Natural killer cell (primary cell): ENCODE results near the gene ASB6. TPM values are rescaled to one million over a fixed set of nuclear protein-coding genes. Genes with fewer than 3 reads are reported as not detected.

Source experiments
- ATAC-seq, 3 donors: fragments of 150-1000 bp in 2 of 3; fragments of 200-7000 bp in 1 of 3; cut with Tn5 transposase; 1 replicate in 1 of 3; 2 replicates in 2 of 3; pipeline ENCODE4 v1.10.0; 2021; ENCODE audit warnings: mild to moderate bottlenecking in 2 of 3, moderate library complexity in 2 of 3
- DNase-seq, 2 donors: peaks; one replicate each; pipeline versions ENCODE4 v3.0.0 to v3.0.0-alpha.2; 2013 to 2021; ENCODE audit warnings: mixed read lengths in 1 of 2
- H3K27ac ChIP-seq: one replicate; pipeline ENCODE4 v1.5.1; 2013; ENCODE audit warnings: mild to moderate bottlenecking, low read length
- H3K27me3 ChIP-seq: one replicate; pipeline ENCODE4 v1.6.1; 2013; ENCODE audit warnings: low read length; ENCODE audit not compliant: control insufficient read depth, insufficient read depth
- H3K36me3 ChIP-seq: one replicate; pipeline ENCODE4 v1.6.1; 2013; ENCODE audit warnings: low read length; ENCODE audit not compliant: control insufficient read depth, insufficient read depth
- H3K4me1 ChIP-seq: one replicate; pipeline ENCODE4 v1.6.1; 2013; ENCODE audit warnings: low read length; ENCODE audit not compliant: control insufficient read depth, insufficient read depth
- H3K4me3 ChIP-seq: one replicate; pipeline ENCODE4 v1.5.1; 2013; ENCODE audit warnings: low read length
- H3K9me3 ChIP-seq: one replicate; pipeline ENCODE4 v1.6.1; 2013; ENCODE audit warnings: low read length; ENCODE audit not compliant: control insufficient read depth, insufficient read depth
- H3K27ac Mint-ChIP-seq, 2 donors: one replicate each; pipeline ENCODE4 v1.8.0; 2022; ENCODE audit warnings: mild to moderate bottlenecking in 2 of 2, mixed read lengths in 2 of 2, moderate library complexity in 1 of 2
- H3K27me3 Mint-ChIP-seq, 2 donors: one replicate each; pipeline ENCODE4 v1.8.0; 2022; ENCODE audit warnings: low read depth in 2 of 2, mixed read lengths in 2 of 2
- H3K36me3 Mint-ChIP-seq: one replicate; pipeline ENCODE4 v1.8.0; 2022; ENCODE audit warnings: mixed read lengths
- H3K4me1 Mint-ChIP-seq, 2 donors: one replicate each; pipeline ENCODE4 v1.8.0; 2022; ENCODE audit warnings: mixed read lengths in 2 of 2
- H3K4me3 Mint-ChIP-seq: one replicate; pipeline ENCODE4 v1.8.0; 2022; ENCODE audit warnings: mild to moderate bottlenecking, moderate library complexity, mixed read lengths
- H3K9me3 Mint-ChIP-seq, 2 donors: one replicate each; pipeline ENCODE4 v1.8.0; 2022; ENCODE audit warnings: mixed read lengths in 2 of 2
- CTCF ChIP-seq: fragments of 200-600 bp; IDR thresholded peaks from one replicate; pipeline ENCODE4 v1.8.0; 2022; ENCODE audit warnings: antibody characterized with exemption
- WGBS: methylation state at CpG from one replicate; pipeline ENCODE4 v1.1.7; 2013; ENCODE audit warnings: missing lambda C conversion rate; ENCODE audit not compliant: insufficient coverage; 5-methylcytosine and 5-hydroxymethylcytosine counted together
- intact Hi-C: fragments of 100-400 bp; cut with micrococcal nuclease; formaldehyde crosslinking; loops from one replicate; pipeline ENCODE4 v1.14.2; 2022
- total RNA-seq, 4 donors: library from RNA; stranded (reverse); fragments of 120-200 nt in 1 of 4; gene quantifications; one replicate each; pipeline versions ENCODE4 v1.2.3 to v1.2.4, GENCODE V29; 2013 to 2022

Gene ASB6
- total RNA-seq, 3 donors from 2014 or later (not counting 1 experiment from before 2014, with no cell fraction given), result 21.9 to 35.4 (median 32.4) TPM

- ATAC-seq, result no peak
- DNase-seq, result no peak
- no peak overlapping the region for H3K27ac Mint-ChIP-seq
- H3K27me3 ChIP-seq, result no peaks in the 10 kb centered on the region
- H3K27me3 Mint-ChIP-seq, result peaks cover 4 to 9% of the 10 kb centered on the region in 2 donors
- TF ChIP-seq CTCF, result no peak
- intact Hi-C loops, result no loop called here
- H3K36me3 Mint-ChIP-seq, result no peaks in the 10 kb centered on the region
- no peak overlapping the region for H3K4me3 ChIP-seq
- WGBS, result 77% methylated on average over 7 of the region's 7 CpGs
- no peaks in the 10 kb centered on the region for H3K9me3 ChIP-seq
- no peaks in the 10 kb centered on the region for H3K4me1 Mint-ChIP-seq
- H3K9me3 Mint-ChIP-seq, result no peaks in the 10 kb centered on the region
- no peaks in the 10 kb centered on the region for H3K4me1 ChIP-seq
- no peak overlapping the region for H3K27ac ChIP-seq
- no peak overlapping the region for H3K4me3 Mint-ChIP-seq
- H3K36me3 ChIP-seq, result no peaks in the 10 kb centered on the region
These were observed 13.7 kb upstream of the ASB6 start for GRCh38 chr9:129655696-129656095.

- Histone ChIP-seq H3K9me3 (no peaks in the 10 kb centered on the region), H3K36me3 (no peaks in the 10 kb centered on the region), H3K4me1 (no peaks in the 10 kb centered on the region), H3K27me3 (no peaks in the 10 kb centered on the region), H3K4me3 (no peak overlapping the region), H3K27ac (no peak overlapping the region)
- TF ChIP-seq CTCF, result no peak
- Mint-ChIP-seq H3K4me1 (no peaks in the 10 kb centered on the region), H3K36me3 (no peaks in the 10 kb centered on the region), H3K9me3 (no peaks in the 10 kb centered on the region), H3K27me3 (peaks cover 4 to 9% of the 10 kb centered on the region in 2 donors), H3K27ac (no peak overlapping the region), H3K4me3 (no peak overlapping the region)
- ATAC-seq, result no peak
- intact Hi-C loops, result no loop called here
- DNase-seq, result no peak
- 96% methylated on average over 7 of the region's 7 CpGs for WGBS
These were observed 13.2 kb upstream of the ASB6 start for GRCh38 chr9:129655154-129655553.

DNA sequence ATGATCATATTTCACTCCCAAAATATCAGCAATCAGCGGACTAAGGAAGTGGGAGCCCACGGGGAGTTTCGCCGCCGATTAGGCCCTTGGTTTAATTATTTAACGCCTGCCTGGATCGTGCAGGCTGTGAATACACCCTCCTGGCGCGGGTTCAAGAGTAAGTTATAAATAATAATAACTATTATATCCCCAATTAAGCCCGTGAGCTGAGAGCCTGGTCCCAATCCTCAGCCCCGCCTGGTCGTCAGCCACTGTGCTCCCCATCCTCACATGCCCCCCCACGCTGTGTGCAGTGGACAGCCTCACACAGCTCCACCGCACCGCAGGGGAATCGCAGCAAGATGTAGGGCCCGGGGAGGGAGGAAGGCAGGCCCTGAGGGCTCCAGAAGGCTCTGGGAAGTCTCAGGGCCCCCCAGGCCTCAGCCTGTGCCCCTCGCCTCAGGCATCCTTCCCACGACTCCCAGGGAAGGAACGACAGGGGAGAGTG lies 12.6 kb upstream of the ASB6 start:
- WGBS, result 73% methylated on average over 17 of the region's 20 CpGs
- ATAC-seq, result no peak
- Histone ChIP-seq H3K4me3 (no peak overlapping the region), H3K27ac (no peak overlapping the region), H3K36me3 (no peaks in the 10 kb centered on the region), H3K4me1 (no peaks in the 10 kb centered on the region), H3K9me3 (no peaks in the 10 kb centered on the region), H3K27me3 (no peaks in the 10 kb centered on the region)
- no peaks in the 10 kb centered on the region for H3K9me3 Mint-ChIP-seq
- no peak for DNase-seq
- H3K27ac Mint-ChIP-seq, result no peak overlapping the region
- H3K4me3 Mint-ChIP-seq, result no peak overlapping the region
- no peak for TF ChIP-seq CTCF
- intact Hi-C loops, result no loop called here
- H3K27me3 Mint-ChIP-seq, result peaks cover 2 to 9% of the 10 kb centered on the region in 2 donors
- H3K36me3 Mint-ChIP-seq, result no peaks in the 10 kb centered on the region
- no peaks in the 10 kb centered on the region for H3K4me1 Mint-ChIP-seq

DNA sequence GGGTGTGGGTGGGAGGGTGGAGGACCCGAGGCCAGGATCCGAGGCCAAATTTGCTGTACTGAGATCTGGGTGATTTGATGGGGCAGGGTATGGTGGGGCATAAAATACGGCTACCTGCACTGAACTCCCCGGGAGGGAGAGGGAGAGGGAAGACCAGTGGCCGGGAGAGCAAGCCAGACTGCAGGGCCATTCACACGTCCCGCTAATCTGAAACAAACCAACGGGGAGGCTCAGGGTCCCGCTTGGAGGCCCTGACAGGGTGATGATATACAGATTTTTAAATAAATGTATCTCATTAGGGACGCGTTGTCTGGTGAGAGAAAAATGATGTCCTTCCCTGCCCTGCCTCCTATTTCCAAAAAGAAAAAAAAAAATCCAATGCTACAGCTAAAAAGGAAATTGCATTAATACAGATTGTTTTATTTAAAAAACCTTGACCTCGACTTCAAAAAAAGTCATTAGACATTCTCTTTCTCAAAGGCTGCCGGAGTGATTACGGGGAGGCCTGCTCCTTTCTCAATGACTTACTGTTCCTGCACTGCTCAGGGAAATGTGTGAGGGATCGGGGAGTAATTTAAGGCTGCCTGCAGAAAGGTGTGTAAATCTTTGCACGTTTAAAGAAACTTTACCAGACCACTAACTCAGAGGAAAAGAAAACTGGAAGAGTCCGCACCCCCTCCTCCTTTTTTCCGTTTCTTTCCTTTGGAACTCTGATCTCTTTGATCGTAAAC lies 12.0 kb upstream of the ASB6 start:
- Histone ChIP-seq H3K4me1 (no peaks in the 10 kb centered on the region), H3K27me3 (no peaks in the 10 kb centered on the region), H3K36me3 (no peaks in the 10 kb centered on the region), H3K27ac (no peak overlapping the region), H3K4me3 (no peak overlapping the region), H3K9me3 (no peaks in the 10 kb centered on the region)
- Mint-ChIP-seq H3K4me1 (no peaks in the 10 kb centered on the region), H3K27ac (no peak overlapping the region), H3K27me3 (peaks cover 2 to 9% of the 10 kb centered on the region in 2 donors), H3K9me3 (no peaks in the 10 kb centered on the region), H3K4me3 (no peak overlapping the region), H3K36me3 (no peaks in the 10 kb centered on the region)
- WGBS, result 71% methylated on average over 16 of the region's 19 CpGs
- intact Hi-C loops, result no loop called here
- no peak for ATAC-seq
- no peak for DNase-seq
- no peak for TF ChIP-seq CTCF
